Measurements from ENCODE around the gene SMAD1.

The SMAD1 gene

GRCh38 chr4:145535202-145535601, 53.5 kb downstream of the SMAD1 start:
- no peak overlapping the region for H3K4me3 ChIP-seq (ENCODE audit: low read length)
- H3K9me3 ChIP-seq (ENCODE audit: control insufficient read depth, insufficient read depth, low read length), result no peaks in the 10 kb centered on the region
- no peak overlapping the region for H3K27ac ChIP-seq (ENCODE audit: low read depth, low read length)
- H3K9me2 ChIP-seq (replicated peaks; ENCODE audit: control insufficient read depth, low read length), result no peaks in the 10 kb centered on the region
- TF ChIP-seq EZH2phosphoT487 (IDR thresholded peaks at IDR 0.05; ENCODE audit: borderline replicate concordance, low read length), result no peak
- no peak for TF ChIP-seq CTCF (IDR thresholded peaks at IDR 0.05; ENCODE audit: low read depth, low read length, poor library complexity, severe bottlenecking)
- no peaks in the 10 kb centered on the region for H3K27me3 ChIP-seq (ENCODE audit: control insufficient read depth, low read length)
- peaks cover 39% of the 10 kb centered on the region for H3K36me3 ChIP-seq (ENCODE audit: control insufficient read depth, low read length)
- H3F3A ChIP-seq (ENCODE audit: control insufficient read depth, insufficient read depth), result peaks cover 7% of the 10 kb centered on the region; the same call in 1 of the 2 replicates
- no peaks in the 10 kb centered on the region for H4K20me1 ChIP-seq (ENCODE audit: control insufficient read depth, insufficient read depth, low read depth, low read length)
- H3K4me2 ChIP-seq (ENCODE audit: low read length), result no peak overlapping the region
- H3K79me2 ChIP-seq (ENCODE audit: control insufficient read depth, low read length), result peaks cover 93% of the 10 kb centered on the region
- peaks cover 94% of the 10 kb centered on the region for H3K4me1 ChIP-seq (ENCODE audit: control insufficient read depth, low read length)

- Histone ChIP-seq H3K9me3 (ENCODE audit: control insufficient read depth, insufficient read depth, low read length) (no peaks in the 10 kb centered on the region), H3K79me2 (ENCODE audit: control insufficient read depth, low read length) (peaks cover 88% of the 10 kb centered on the region), H3K4me1 (ENCODE audit: control insufficient read depth, low read length) (peaks cover 94% of the 10 kb centered on the region), H3K4me3 (ENCODE audit: low read length) (no peak overlapping the region), H4K20me1 (ENCODE audit: control insufficient read depth, insufficient read depth, low read depth, low read length) (no peaks in the 10 kb centered on the region), H3K36me3 (ENCODE audit: control insufficient read depth, low read length) (peaks cover 46% of the 10 kb centered on the region), H3K4me2 (ENCODE audit: low read length) (no peak overlapping the region), H3K9me2 (replicated peaks; ENCODE audit: control insufficient read depth, low read length) (no peaks in the 10 kb centered on the region), H3K27me3 (ENCODE audit: control insufficient read depth, low read length) (no peaks in the 10 kb centered on the region), H3F3A (ENCODE audit: control insufficient read depth, insufficient read depth) (peaks cover under 1% of the 10 kb centered on the region; the same call in 1 of the 2 replicates), H3K27ac (ENCODE audit: low read depth, low read length) (no peak overlapping the region)
- no peak for TF ChIP-seq EZH2phosphoT487 (IDR thresholded peaks at IDR 0.05; ENCODE audit: borderline replicate concordance, low read length)
- no peak for TF ChIP-seq CTCF (IDR thresholded peaks at IDR 0.05; ENCODE audit: low read depth, low read length, poor library complexity, severe bottlenecking)
These were observed 54.4 kb downstream of the SMAD1 start for GRCh38 chr4:145536044-145536443.

GRCh38 chr4:145538596-145538995, 56.9 kb downstream of the SMAD1 start:
- no peaks in the 10 kb centered on the region for H3K9me2 ChIP-seq (replicated peaks; ENCODE audit: control insufficient read depth, low read length)
- H4K20me1 ChIP-seq (ENCODE audit: control insufficient read depth, insufficient read depth, low read depth, low read length), result no peaks in the 10 kb centered on the region
- TF ChIP-seq EZH2phosphoT487 (IDR thresholded peaks at IDR 0.05; ENCODE audit: borderline replicate concordance, low read length) (no peak), CTCF (IDR thresholded peaks at IDR 0.05; ENCODE audit: low read depth, low read length, poor library complexity, severe bottlenecking) (no peak)
- H3K4me1 ChIP-seq (ENCODE audit: control insufficient read depth, low read length), result peaks cover 95% of the 10 kb centered on the region
- H3K9me3 ChIP-seq (ENCODE audit: control insufficient read depth, insufficient read depth, low read length), result no peaks in the 10 kb centered on the region
- H3K27me3 ChIP-seq (ENCODE audit: control insufficient read depth, low read length), result no peaks in the 10 kb centered on the region
- H3F3A ChIP-seq (ENCODE audit: control insufficient read depth, insufficient read depth), result no peaks in the 10 kb centered on the region; the same call in 1 of the 2 replicates
- H3K79me2 ChIP-seq (ENCODE audit: control insufficient read depth, low read length), result peaks cover 75% of the 10 kb centered on the region
- peaks cover 58% of the 10 kb centered on the region for H3K36me3 ChIP-seq (ENCODE audit: control insufficient read depth, low read length)
- H3K4me3 ChIP-seq (ENCODE audit: low read length), result peak overlapping the region; percentile 44
- H3K27ac ChIP-seq (ENCODE audit: low read depth, low read length), result peak overlapping the region; percentile 18
- H3K4me2 ChIP-seq (ENCODE audit: low read length), result peak overlapping the region; percentile 65

Measured in DOHH2 (cell line).